Activated CD4-positive, alpha-beta T cell treated with anti-CD3 and anti-CD28 coated beads, Interleukin-2, amount 10 ng/mL, durations not matched to agents 24 days and 14 days (primary cell): ENCODE data around the gene CDH15. TPM values are rescaled to one million over a fixed set of nuclear protein-coding genes. Genes with fewer than 3 reads are reported as not detected.

Experiments
- DNase-seq: peaks from one replicate; pipeline ENCODE4 v3.0.0; 2022
- H3K27ac Mint-ChIP-seq: one replicate; pipeline ENCODE4 v1.8.0; 2022; ENCODE audit warnings: mild to moderate bottlenecking, mixed read lengths
- H3K27me3 Mint-ChIP-seq: one replicate; pipeline ENCODE4 v1.8.0; 2022; ENCODE audit warnings: mixed read lengths
- H3K36me3 Mint-ChIP-seq: one replicate; pipeline ENCODE4 v1.8.0; 2022; ENCODE audit warnings: low read depth, mild to moderate bottlenecking, mixed read lengths
- H3K4me1 Mint-ChIP-seq: one replicate; pipeline ENCODE4 v1.8.0; 2021; ENCODE audit warnings: mixed read lengths
- H3K4me3 Mint-ChIP-seq: one replicate; pipeline ENCODE4 v1.8.0; 2022; ENCODE audit warnings: mild to moderate bottlenecking, moderate library complexity, mixed read lengths
- H3K9me3 Mint-ChIP-seq: one replicate; pipeline ENCODE4 v1.8.0; 2021; ENCODE audit warnings: mixed read lengths
- intact Hi-C: fragments of 100-400 bp; cut with micrococcal nuclease; formaldehyde crosslinking; loops from one replicate; pipeline ENCODE4 v1.15.1; 2023
- total RNA-seq: library from RNA; stranded (reverse); gene quantifications from 2 replicates; pipeline ENCODE4 v1.2.3, GENCODE V29; 2022

Gene CDH15
- total RNA-seq, 1 donor from 2014 or later: not detected

DNA sequence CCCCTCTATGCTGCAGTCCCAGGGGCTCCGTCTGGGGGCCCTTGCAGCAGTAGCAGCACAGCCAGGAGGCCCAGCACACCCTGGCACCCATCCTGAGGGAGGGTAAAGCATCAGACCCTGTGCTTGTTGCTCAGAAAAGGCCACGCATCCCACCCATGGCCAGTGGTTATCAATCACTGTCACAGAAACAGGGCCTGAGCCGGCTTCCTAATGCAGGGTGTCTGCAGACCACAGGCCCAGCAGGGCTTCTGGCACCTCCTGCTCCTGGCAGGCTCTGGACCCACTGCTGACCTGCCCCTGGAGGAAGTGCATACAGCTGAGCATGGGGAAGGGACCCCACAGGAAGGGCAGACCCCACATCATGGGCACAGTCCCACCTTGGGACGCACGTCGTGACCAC, 26.9 kb upstream of the CDH15 start:
- Mint-ChIP-seq H3K36me3 (peaks cover 33% of the 10 kb centered on the region), H3K9me3 (peaks cover 9% of the 10 kb centered on the region), H3K4me1 (no peaks in the 10 kb centered on the region), H3K4me3 (no peak overlapping the region), H3K27ac (no peak overlapping the region), H3K27me3 (no peaks in the 10 kb centered on the region)
- DNase-seq: no peak
- intact Hi-C loops: no loop called here

GRCh38 chr16:89145406-89146161, 26.0 kb upstream of the CDH15 start:
- no peak overlapping the region for H3K27ac Mint-ChIP-seq
- H3K27me3 Mint-ChIP-seq: no peaks in the 10 kb centered on the region
- H3K9me3 Mint-ChIP-seq: peaks cover 9% of the 10 kb centered on the region

DNA sequence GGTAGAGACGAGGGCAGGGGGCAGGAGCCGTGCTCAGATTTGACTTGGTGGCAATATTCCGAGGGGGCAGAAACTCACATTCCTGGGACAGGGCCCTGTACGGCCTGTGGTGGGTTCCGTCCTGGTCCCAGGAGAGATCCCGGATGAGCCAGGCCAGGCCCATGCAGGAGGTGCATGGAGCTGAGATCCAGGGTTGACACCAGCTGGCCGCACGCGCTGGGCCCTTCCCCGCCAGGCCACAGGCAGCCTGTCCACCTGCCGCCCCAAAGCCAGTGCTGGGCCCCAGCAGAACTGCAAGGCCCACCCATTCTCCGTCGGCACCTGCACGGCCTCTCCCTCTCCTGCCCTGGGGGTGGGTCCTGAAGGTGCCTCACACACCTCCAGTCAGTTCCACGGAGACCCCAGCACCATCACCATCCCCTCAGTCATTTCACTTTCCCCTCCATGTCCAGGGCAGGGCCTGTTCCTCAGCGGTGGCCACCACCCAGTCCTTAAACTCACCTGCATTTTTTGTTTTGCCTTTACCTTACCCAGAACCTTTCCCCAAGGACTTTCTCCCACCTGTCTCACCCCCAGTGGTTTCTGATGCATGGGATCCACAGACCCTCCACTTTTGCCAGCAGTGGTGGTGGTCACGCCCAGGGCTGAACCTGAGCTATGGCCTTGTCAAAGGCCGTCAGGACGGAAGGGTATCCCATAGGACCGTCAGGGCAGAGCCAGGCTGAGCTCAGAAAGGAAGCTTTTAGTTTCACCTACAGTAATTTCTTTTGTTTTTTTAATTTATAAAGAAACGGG, 25.1 kb upstream of the CDH15 start:
- H3K4me1 Mint-ChIP-seq: no peaks in the 10 kb centered on the region
- H3K4me3 Mint-ChIP-seq: no peak overlapping the region
- H3K9me3 Mint-ChIP-seq: peaks cover 9% of the 10 kb centered on the region
- no peak for DNase-seq
- no peaks in the 10 kb centered on the region for H3K27me3 Mint-ChIP-seq
- peak overlapping the region; percentile 39 for H3K27ac Mint-ChIP-seq
- intact Hi-C loops: no loop called here
- H3K36me3 Mint-ChIP-seq: peaks cover 44% of the 10 kb centered on the region

More at GRCh38 chr16:89145406-89146161, 26.0 kb upstream of the CDH15 start:
- intact Hi-C loops: no loop called here
- Mint-ChIP-seq H3K36me3 (peaks cover 39% of the 10 kb centered on the region), H3K4me1 (no peaks in the 10 kb centered on the region), H3K4me3 (no peak overlapping the region)
- DNase-seq: no peak

DNA sequence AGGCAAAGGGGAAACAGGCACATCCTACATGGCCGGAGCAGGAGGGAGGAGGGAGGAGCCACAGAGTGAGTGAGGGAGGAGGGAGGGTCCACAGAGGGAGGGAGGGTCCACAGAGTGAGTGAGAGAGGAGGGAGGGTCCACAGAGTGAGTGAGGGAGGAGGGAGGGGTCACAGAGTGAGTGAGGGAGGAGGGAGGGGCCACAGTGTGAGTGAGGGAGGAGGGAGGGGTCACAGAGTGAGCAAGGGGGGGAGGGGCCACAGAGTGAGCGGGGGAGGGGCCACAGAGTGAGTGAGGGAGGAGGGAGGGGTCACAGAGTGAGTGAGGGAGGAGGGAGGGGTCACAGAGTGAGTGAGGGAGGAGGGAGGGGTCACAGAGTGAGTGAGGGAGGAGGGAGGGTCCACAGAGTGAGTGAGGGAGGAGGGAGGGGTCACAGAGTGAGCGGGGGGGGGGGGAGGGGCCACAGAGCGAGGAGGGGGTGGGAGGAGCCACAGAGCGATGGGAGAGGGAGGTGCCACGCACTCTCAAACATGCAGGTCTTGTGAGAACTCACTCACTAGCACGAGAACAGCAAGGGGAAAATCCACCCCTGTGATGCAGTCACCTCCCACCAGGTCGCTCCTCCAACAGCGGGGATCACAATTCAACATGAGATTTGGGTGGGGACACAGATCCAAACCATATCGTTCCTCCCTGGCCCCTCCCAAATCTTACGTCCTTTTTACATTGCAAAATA, 24.3 kb upstream of the CDH15 start:
- DNase-seq: no peak
- H3K4me1 Mint-ChIP-seq: no peaks in the 10 kb centered on the region
- no peak overlapping the region for H3K4me3 Mint-ChIP-seq
- H3K27me3 Mint-ChIP-seq: no peaks in the 10 kb centered on the region
- no peak overlapping the region for H3K27ac Mint-ChIP-seq
- peaks cover 46% of the 10 kb centered on the region for H3K36me3 Mint-ChIP-seq
- peaks cover 9% of the 10 kb centered on the region for H3K9me3 Mint-ChIP-seq
- intact Hi-C loops: no loop called here

DNA sequence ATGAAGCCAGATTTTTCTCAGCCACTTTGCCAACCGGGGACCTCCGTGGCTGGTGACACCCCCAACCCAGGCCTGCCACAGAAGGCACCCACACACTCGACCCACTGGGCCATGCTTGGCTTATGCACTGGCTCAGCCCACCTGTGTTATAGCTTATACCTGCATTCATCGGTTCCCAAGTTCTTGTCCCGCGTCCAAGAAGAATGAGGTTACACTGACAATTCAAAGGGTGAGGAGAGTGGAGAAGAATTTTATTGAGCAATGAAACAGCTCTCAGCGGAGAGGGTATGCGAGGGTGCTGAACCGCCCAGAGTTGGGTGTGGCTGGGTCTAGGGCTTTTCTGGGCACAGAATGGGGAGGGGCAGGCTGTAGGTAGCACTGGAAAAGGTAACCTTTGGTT, 22.2 kb upstream of the CDH15 start:
- DNase-seq: no peak
- Mint-ChIP-seq H3K9me3 (peaks cover 9% of the 10 kb centered on the region), H3K36me3 (peaks cover 42% of the 10 kb centered on the region), H3K27me3 (no peaks in the 10 kb centered on the region), H3K27ac (no peak overlapping the region), H3K4me1 (peaks cover 2% of the 10 kb centered on the region), H3K4me3 (no peak overlapping the region)
- intact Hi-C loops: no loop called here

DNA sequence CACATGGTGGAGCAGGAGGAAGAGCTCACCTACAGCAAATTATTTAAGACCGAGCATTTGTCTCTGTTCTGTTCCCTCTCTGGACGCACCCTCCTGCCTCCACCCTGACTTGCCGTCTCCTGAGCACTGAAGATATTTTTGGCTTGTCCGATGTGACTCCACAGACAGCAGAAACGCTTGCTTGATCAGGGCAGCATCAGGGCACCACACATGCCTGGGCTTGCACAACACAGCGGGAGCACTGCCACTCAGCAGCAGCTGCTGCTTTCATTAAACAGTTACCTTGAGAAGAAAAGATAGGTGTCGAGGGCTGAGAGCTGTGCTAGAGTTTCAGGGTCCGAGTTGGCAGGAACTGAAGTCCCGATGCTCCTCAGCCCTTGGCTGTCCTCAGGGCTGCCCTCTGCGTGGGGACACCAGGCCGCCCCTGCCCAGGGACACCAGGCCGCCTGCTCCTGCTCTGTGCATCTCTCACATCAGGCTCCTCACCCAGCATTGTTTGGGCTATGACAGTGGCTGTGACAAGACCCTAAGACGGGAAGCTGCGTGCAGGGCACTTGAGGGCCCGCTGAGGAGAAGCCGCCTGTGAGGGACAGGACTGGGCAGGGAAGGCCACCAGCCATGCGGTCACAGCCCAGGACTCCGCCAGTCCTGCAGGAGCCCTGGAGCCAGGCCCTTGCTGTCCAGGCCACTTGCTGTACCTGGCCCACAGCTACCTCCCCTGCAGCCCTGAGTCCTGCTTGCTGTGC, 21.3 kb upstream of the CDH15 start:
- no peak for DNase-seq
- H3K4me1 Mint-ChIP-seq: peaks cover 2% of the 10 kb centered on the region
- H3K36me3 Mint-ChIP-seq: peaks cover 42% of the 10 kb centered on the region
- peaks cover 9% of the 10 kb centered on the region for H3K9me3 Mint-ChIP-seq
- no peaks in the 10 kb centered on the region for H3K27me3 Mint-ChIP-seq
- no peak overlapping the region for H3K27ac Mint-ChIP-seq
- intact Hi-C loops: no loop called here
- H3K4me3 Mint-ChIP-seq: no peak overlapping the region

- Mint-ChIP-seq H3K9me3 (peaks cover 9% of the 10 kb centered on the region), H3K4me1 (peaks cover 2% of the 10 kb centered on the region), H3K27me3 (no peaks in the 10 kb centered on the region), H3K4me3 (no peak overlapping the region), H3K27ac (no peak overlapping the region), H3K36me3 (peaks cover 39% of the 10 kb centered on the region)
- intact Hi-C loops: no loop called here
- DNase-seq: no peak
Measured at GRCh38 chr16:89150981-89151380, 20.6 kb upstream of the CDH15 start.

DNA sequence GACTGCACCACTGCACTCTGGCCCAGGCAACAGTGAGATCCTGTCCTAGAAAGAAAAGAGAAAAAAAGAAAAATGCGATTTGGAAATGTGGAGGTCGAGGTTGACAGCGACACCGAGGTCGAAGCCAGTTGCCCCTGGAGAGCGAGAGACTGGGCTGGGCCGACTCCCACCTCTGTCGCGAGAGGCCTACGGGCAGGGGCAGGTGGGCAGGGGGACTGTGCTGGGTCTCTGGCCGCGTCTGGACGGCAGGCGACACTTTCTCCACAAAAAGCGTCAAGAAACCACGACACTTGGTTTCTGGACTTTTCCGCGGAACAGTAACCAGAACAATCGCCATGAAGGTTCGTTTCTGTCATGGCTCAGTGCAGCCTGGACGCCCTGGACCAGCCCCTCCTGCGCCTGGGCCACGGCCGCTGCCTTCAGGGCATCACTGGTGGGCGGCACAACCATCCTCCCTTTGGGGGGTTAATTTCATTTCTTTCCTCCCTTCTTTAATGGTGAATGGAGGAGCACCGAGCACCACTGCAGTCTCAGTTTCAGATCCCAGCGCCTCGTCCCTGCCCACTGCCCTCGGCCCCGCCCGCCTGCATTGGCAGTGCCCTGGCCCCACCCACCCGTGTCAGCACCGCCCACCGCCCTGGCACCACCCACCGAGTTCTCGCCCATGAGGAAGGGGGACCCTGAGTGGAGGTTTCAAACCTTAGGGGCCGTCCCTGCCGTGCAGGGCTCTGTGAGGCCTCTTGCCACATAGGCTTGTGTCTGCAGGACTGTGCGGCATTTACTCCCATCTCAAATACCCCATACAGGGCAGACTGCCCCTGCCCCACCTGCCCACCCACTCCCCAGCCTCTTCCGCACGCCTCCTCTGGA, 18.5 kb upstream of the CDH15 start:
- no peak overlapping the region for H3K4me3 Mint-ChIP-seq
- no peaks in the 10 kb centered on the region for H3K27me3 Mint-ChIP-seq
- DNase-seq: no peak
- intact Hi-C loops: no loop called here
- peaks cover 12% of the 10 kb centered on the region for H3K9me3 Mint-ChIP-seq
- no peak overlapping the region for H3K27ac Mint-ChIP-seq
- H3K4me1 Mint-ChIP-seq: peaks cover 2% of the 10 kb centered on the region
- peaks cover 27% of the 10 kb centered on the region for H3K36me3 Mint-ChIP-seq

DNA sequence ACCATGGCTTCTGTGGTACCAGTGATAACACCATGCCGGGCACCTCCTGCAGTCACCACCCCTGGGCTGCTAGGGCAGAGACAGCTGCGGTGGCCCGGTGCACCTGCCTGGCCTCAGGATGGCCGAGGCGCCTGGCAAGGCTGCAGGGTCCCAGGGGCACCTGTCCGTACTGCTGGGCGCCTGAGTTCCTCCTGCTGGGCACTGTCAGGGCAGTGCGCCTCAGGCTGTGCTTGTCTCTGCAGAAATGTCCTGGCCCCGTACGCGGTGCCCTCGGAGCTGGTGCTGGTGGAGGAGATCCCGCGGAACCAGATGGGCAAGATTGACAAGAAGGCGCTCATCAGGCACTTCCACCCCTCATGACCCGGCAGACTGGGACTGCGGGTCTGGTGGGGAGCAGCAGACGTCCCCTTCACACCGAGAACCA, 17.7 kb upstream of the CDH15 start:
- Mint-ChIP-seq H3K27ac (no peak overlapping the region), H3K27me3 (no peaks in the 10 kb centered on the region)

DNA sequence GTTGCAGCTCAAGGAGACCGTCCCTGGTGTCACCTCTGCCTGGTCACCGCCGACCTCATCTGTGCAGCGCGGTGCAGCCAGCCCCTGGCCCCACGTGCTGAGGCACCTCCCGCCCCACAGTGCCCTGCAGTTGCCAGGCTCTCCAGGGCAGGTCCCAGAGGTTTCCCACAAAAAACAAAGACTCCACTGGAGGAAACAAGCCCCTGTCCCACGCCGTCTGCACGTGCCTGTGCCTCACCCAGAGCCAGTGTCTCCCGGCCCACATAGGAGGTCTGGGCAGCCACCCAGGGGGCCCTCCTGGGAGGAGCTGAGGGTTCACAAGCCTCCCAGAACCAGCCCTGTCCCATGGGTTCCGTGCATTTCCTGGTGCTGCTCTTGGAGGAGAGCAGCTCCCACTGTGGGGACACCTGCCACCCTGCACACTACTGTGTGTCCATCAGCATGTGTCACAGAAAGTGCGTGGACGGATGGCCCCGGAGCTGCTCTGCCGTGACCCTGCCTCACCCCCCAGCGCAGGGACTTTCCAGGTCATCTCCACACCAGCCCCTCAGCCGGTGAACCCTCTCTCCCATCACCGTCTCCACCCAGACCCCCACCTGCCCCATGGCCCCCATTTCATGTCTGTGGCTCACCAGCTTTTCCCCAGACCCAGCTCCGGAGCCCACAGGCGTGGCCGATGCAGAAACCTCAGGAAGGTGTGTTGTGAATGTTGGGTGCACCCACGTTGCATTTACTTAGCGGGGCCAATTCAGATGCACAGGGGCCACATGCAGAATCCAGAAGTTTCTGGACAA, 17.0 kb upstream of the CDH15 start:
- Mint-ChIP-seq H3K27me3 (no peaks in the 10 kb centered on the region), H3K9me3 (peaks cover 3% of the 10 kb centered on the region), H3K36me3 (peaks cover 16% of the 10 kb centered on the region), H3K4me1 (peaks cover 2% of the 10 kb centered on the region), H3K4me3 (no peak overlapping the region), H3K27ac (no peak overlapping the region)
- intact Hi-C loops: no loop called here
- no peak for DNase-seq

More for the DNA sequence above, 17.7 kb upstream of the CDH15 start:
- Mint-ChIP-seq H3K4me1 (peaks cover 2% of the 10 kb centered on the region), H3K4me3 (no peak overlapping the region), H3K9me3 (peaks cover 10% of the 10 kb centered on the region), H3K36me3 (peaks cover 23% of the 10 kb centered on the region)
- DNase-seq: no peak
- intact Hi-C loops: no loop called here

DNA sequence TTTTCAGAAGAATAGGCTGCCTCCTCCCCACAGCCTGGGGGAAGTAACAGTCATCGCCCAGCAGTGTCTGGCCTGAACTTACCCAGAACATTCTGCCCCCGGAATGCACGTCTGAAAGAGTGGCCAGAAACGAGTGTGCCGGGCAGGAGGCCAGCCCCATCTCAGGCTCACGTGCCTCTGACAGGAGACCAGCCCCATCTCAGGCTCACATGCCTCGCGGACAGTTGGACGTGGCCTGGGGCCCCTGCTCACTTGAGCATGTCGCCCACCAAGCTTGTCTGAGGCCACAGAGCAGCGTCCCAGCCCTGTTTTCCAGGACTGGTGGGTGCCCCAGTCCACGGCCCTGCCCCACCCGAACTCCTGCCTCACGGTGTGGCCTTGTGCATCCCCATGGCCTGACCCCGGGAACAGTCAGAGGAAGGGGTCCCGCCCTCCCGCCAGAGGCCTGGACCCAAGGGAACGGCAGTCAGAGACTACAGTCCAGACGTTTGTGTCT, 16.3 kb upstream of the CDH15 start:
- Mint-ChIP-seq H3K36me3 (peaks cover 10% of the 10 kb centered on the region), H3K4me3 (no peak overlapping the region), H3K27me3 (no peaks in the 10 kb centered on the region), H3K27ac (no peak overlapping the region), H3K4me1 (peaks cover 2% of the 10 kb centered on the region), H3K9me3 (peaks cover 3% of the 10 kb centered on the region)
- intact Hi-C loops: no loop called here
- DNase-seq: no peak
